ENCODE data around the gene FCSK.
"Not testable (repeated sequence)": the region's sequence is repeated elsewhere in the genome, so short reads cannot be mapped to it uniquely, and the experiment has no call there.

FCSK gene

DNA sequence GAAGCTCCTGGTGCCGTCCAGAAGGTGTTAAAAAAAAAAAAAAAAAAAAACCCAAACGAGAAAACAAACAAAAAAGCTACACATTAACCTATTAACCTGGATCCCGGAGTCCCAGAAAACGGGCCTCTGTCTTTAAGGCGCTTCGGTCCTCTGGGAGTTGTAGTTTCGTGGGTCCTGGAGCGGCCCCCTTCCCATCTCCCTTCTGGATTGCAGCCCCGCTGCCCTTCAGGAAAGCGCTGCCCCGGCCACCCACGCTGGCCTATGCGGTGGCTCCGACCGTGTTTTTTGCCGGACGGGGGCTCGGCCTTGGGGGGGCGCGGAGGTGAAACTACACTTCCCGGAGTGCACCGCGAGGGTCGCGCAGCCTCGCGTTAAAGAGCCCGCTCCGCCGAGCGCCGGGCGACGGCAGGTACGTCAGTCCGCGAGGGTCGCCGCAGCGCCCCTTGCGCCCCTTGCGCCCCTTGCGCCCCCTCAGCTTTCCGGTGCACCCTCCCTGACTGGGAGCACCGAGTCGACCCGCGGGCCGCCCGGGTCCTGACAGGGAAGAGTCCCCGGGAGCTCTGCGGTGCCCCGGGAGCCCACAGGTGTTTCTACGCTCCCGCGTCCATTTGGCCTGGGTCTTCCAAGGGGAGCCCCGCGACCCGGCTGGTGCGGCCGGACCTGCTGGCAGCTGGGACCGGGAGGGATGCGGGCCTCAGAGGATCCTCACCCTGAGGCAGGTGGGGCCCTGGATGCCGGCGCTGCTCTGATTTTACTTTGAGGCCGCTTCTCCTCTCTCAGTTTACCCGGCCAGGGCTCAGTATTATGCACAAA is at the start of gene FCSK:
FCSK (plus strand) TSS at position 374 of the 813 bp plus-strand sequence. CDS start 8,596 bp downstream, outside the sequence.
- peak; percentile 92 to 94 for ATAC-seq

DNA sequence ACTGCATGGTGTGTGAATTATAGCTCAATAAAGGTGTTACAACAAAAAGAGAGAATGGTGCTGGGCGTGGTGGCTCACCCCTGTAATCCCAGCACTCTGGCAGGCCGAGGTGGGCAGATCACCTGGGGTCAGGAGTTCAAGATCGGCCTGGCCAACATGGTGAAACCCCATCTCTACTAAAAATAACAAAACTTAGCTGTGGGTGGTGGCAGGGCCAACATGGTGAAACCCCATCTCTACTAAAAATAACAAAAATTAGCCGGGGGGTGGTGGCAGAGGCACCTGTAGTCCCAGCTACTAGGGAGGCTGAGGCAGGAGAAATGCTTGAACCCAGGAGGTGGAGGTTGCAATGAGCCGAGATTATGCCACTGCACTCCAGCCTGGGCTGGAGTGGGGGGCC is 48.3 kb upstream of the FCSK start:
- not testable (repeated sequence) for ATAC-seq

- ATAC-seq, result no peak
These were observed 46.6 kb upstream of the FCSK start for GRCh38 chr16:70407811-70408274.

DNA sequence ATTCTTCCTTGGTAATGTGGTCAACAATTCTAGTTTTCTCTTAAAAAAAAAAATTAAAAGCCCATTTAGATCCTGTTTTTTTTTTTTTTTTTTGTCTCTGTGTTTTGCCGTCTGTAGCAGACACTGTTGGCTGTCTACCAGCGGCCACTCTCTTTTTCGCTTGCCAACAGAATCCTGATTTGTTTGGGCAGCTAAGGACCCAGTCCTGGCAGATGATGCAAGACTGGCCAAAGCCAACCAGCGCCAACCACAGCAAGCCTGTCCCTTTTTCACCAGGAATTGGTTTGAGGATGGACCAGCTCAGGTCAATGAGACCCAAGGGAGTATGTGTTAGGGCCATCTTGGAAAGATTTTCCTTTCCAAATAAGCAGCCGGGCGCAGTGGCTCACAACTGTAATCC is 43.7 kb upstream of the FCSK start:
- ATAC-seq, result no peak

GRCh38 chr16:70412385-70412784 is 42.0 kb upstream of the FCSK start:
- ATAC-seq, result no peak

GRCh38 chr16:70413572-70413971 is 40.8 kb upstream of the FCSK start:
- ATAC-seq, result not testable (repeated sequence)

- ATAC-seq, result no peak
These were observed 37.4 kb upstream of the FCSK start for GRCh38 chr16:70416748-70417616.

DNA sequence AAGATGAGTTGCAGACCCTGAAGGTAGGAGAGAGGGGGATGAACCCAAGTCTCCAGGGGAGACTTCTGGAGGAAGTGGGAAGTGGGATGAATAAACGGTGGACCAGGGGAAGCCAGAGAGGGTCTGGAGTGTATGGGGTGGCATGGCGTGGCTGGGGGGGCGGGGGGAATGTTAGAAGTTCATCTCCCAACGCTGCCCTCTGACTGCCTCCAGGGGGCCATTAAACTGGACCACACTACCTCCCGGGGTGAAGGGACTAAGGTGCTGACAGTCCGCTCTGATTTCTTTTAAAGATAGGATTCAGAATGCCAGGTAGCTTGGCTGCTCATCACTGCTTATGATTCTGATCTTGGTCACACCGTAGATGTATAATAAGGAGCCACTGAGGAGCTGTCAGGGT is 36.7 kb upstream of the FCSK start:
- no peak for ATAC-seq

DNA sequence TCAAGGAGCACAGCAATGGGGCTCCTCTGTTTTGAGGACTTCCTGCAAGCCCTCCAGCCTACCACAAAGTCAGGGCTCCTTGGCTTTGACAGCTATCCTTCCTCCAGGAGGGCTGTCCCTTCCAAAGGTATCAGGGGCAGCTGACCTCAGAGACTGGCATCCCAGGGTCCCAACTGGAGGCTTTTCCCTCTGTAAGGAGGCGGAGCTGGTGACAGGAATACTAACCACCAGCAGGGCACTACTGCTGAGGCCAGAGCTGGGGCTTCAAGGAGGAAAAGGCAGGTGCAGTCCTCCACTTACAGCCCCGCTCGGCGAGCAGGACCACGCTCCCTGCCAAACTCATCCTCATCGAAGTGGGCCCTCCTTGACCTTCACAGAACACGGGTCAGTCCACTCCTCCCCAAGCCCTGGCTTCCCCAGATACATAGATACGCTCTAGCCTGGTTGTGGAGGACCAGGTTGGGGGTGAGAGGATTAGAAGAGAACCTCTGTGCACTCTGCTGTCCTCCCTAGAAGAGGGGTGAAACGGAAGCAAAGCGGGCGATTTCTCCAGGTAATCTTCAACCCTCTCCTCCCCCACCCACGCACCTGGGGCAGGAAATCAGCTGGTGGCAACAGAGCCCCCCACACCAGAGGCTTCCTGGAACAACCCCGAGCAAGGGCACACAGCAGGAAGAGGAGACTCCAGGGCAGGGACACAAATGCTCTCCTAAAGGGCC is 36.0 kb upstream of the FCSK start:
- no peak for ATAC-seq

GRCh38 chr16:70418993-70419318 is 35.4 kb upstream of the FCSK start:
- no peak for ATAC-seq

DNA sequence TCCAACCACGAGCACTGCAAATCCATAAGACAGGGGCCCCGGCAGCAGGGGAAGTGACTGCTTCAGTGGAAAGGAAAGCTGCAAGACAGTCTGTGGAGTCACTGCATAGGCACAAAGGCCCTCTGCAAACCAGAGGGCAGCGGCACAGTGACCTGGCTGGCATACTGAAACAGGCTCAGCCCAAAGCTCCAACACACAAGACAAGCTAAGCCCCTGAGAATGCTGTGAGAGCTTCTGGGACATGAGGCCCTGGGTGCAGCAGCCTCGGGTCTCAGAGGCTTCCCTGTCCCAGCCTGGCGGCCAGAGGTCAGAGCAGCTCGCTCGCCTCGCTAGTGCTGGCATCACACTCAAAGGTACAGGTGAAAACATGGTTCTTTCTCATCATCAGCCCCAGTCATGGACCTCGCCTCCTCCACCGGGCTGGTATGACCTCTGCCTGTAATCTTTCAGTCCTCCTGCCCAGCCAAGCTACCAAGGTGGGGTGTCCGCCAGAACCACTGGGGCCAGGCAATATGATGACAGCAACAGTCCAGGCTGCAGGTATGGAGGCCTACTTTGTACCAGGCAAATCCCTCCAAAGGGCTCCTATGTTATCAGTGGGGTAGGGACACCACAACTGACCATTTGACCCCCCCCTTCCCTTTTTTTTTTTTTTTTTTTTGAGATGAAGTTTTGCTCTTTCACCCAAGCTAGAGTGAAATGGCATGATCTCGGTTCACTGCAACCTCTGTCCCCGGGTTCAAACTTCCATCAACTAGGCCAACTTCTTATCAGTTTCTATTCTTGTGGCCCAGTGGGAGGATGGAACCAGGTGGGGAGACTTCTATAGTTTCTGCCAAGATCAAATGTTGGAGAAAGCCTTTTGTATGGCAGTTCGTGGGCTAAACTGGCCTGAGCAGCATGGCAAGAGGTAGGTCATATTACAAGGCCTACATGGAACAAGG is 34.7 kb upstream of the FCSK start:
- no peak for ATAC-seq

DNA sequence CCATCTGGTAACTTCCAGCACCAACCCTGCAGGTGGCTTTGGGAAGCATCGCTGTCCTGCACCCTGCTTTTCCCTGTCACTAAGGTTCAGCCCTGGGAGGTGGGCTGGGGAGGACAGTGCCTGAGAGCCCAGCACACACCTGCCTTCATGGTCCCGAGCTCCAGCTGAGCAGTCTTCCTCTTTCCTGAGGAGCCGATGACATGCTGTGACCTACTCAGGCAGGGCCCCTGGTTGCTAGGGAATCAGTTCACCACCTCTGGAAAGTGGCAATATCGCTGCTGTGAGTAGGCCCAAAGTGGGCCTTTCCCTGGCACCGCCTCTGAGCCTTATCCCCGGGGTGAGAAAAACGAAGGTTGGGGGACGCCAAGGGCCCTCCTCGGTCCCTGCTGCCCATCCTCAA is 33.4 kb upstream of the FCSK start:
- no peak for ATAC-seq

DNA sequence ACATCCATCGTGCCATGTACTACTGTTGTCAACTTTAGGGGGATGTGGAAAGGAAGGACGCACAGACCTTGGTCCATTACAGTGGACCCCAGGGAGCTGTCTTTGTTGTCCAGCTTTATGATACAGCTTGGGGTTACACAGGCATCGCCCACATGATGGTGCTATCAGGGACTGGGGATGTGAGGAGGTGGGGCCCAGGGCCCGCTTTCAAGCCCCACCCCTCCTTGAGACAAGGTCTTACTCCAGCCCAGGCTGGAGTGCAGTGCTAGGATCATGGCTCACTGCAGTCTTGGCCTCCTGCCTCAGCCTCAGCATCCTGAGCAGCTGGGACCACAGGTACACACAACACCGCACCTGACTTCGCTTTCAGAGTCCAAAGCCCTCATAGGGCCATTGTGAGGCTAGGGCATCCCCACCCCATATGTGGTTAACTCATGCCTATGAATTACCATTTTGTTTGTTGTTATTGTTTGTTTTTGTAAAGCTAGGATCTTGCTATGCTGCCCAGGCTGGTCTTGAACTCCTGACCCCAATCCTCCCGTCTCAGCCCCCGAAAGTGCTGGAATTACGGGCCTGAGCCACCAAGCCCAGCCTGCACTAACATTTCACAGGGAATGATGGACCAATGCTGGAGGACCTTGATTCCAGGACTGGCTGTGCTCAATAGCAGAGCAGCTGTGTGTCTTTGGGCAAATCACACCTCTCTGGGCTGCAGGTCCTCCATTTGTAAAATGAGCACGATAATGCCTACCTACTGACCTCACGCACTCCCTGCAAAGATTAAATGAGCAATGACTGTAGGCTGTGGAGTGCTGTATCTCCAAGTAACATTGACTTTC is 32.7 kb upstream of the FCSK start:
- no peak for ATAC-seq

- ATAC-seq, result no peak
These were observed 31.9 kb upstream of the FCSK start for GRCh38 chr16:70422543-70422942.

DNA sequence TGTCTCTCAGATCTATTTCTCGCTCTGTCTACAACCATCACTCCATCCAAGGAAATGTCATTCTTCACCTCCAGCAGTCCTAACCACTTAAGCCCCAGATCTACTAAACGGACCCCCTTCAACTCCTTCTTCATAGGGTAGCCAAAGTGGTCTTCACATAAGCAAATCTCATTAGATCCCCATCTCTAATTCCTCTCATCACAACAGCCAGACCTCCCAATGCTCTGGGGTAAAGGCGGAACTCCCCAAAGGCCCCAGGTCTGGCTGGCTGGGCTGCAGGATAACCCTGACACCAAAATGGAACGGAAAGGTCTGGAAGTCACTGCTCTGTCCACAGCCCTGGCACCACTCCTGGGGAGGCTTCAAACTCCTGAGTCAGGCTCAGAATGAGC is 26.6 kb upstream of the FCSK start:
- ATAC-seq, result no peak

GRCh38 chr16:70428178-70428998 is 26.0 kb upstream of the FCSK start:
- peak; percentile 67 to 69 for ATAC-seq

DNA sequence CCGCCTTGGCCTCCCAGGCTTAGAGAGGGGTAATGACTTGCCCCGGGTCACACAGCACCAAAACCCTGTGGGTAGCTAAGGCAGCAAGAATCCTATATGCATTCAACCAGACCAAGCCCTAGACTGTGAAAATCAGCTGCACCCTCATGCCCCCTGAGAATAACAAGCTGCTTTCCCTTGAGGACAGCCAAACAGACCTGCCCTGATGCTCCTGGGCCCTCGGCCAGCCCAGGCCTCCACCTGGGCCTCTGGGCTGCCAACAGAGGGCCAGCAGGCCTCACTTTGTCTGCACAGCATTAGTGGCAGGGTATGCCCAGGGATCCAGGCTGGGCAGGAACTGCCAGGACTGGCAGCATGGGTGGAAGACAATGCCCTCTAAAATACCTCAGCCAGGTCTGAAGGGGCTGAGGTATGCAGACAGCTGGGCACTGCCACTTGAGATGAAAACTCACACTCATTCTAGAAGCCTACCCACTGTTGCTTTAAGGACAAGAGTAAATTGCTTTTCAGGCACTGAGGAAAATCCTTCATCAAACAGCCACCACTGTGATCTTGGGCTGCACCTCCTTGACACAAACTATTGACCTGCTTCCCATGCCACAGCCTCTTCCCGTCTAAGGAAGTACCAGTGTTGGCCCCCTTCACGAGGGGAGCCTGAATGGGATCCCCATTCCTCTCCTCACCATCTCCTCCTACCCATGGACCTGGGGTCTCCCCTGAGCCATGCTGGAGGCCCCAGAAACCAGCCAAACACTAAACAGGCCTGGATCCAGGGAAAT is 24.3 kb upstream of the FCSK start:
- ATAC-seq, result no peak

- peak; percentile 54 to 55 for ATAC-seq
These were observed 23.5 kb upstream of the FCSK start for GRCh38 chr16:70430667-70431536.
